ENCODE results near the gene PDF.

The PDF gene

GRCh38 chr16:69351309-69352027, 21.1 kb upstream of the PDF start, which contains the start of gene TMED6:
Gene TMED6, minus strand, starts transcription at chr16:69351786. Its CDS starts 33 bp downstream, at chr16:69351753.
- no peak for TF ChIP-seq CTCF (IDR thresholded peaks at IDR 0.05; ENCODE audit: borderline replicate concordance, control extremely low read depth, extremely low read depth, insufficient read depth, missing control alignments)
- in situ Hi-C loops (cut with MboI; ENCODE audit: low sequenced_read_pairs, unreplicated experiment): no loop called here
- DNase-seq (ENCODE audit: low spot score): no peak

GRCh38 chr16:69350536-69351133, 20.2 kb upstream of the PDF start:
- no peak for DNase-seq (ENCODE audit: low spot score)
- in situ Hi-C loops (cut with MboI; ENCODE audit: low sequenced_read_pairs, unreplicated experiment): no loop called here
- TF ChIP-seq CTCF (IDR thresholded peaks at IDR 0.05; ENCODE audit: borderline replicate concordance, control extremely low read depth, extremely low read depth, insufficient read depth, missing control alignments): no peak

- in situ Hi-C loops (cut with MboI; ENCODE audit: low sequenced_read_pairs, unreplicated experiment): no loop called here
- no peak for DNase-seq (ENCODE audit: low spot score)
These were observed 19.1 kb upstream of the PDF start for GRCh38 chr16:69349536-69349935.

GRCh38 chr16:69348222-69348621, 17.8 kb upstream of the PDF start:
- in situ Hi-C loops (cut with MboI; ENCODE audit: low sequenced_read_pairs, unreplicated experiment): no loop called here
- DNase-seq (ENCODE audit: low spot score): no peak
- TF ChIP-seq CTCF (IDR thresholded peaks at IDR 0.05; ENCODE audit: borderline replicate concordance, control extremely low read depth, extremely low read depth, insufficient read depth, missing control alignments): no peak

More at GRCh38 chr16:69349536-69349935, 19.1 kb upstream of the PDF start:
- no peak for TF ChIP-seq CTCF (IDR thresholded peaks at IDR 0.05; ENCODE audit: borderline replicate concordance, control extremely low read depth, extremely low read depth, insufficient read depth, missing control alignments)

- TF ChIP-seq CTCF (IDR thresholded peaks at IDR 0.05; ENCODE audit: borderline replicate concordance, control extremely low read depth, extremely low read depth, insufficient read depth, missing control alignments): no peak
These were observed 16.3 kb upstream of the PDF start for GRCh38 chr16:69346683-69347082.

GRCh38 chr16:69345923-69346322, 15.5 kb upstream of the PDF start:
- no peak for TF ChIP-seq CTCF (IDR thresholded peaks at IDR 0.05; ENCODE audit: borderline replicate concordance, control extremely low read depth, extremely low read depth, insufficient read depth, missing control alignments)
- DNase-seq (ENCODE audit: low spot score): no peak

More at GRCh38 chr16:69346683-69347082, 16.3 kb upstream of the PDF start:
- DNase-seq (ENCODE audit: low spot score): no peak
- in situ Hi-C loops (cut with MboI; ENCODE audit: low sequenced_read_pairs, unreplicated experiment): no loop called here

More at GRCh38 chr16:69345923-69346322, 15.5 kb upstream of the PDF start:
- in situ Hi-C loops (cut with MboI; ENCODE audit: low sequenced_read_pairs, unreplicated experiment): no loop called here

Measured in GM13976 (cell line).